ENCODE results near the gene ACTL7A.

DNA sequence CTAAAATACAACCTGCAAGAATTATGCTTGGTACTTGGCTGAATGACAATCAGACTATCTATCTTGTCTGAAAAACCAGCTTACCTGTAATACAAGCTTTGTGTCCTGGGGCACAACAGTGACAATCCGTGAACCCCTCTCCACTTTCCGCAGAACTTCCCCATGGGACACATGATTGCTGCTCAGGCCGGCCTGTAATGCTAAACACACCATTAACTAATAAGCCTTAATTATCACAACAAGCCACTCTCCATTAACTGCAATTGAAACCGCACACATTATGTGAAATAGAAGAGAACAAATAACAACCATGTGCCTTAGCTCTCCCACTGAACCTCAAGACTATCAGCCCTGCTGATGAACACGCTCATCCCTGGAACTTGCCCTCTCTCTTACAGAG, 38.1 kb downstream of the ACTL7A start:
- TF ChIP-seq, protein P1, sequence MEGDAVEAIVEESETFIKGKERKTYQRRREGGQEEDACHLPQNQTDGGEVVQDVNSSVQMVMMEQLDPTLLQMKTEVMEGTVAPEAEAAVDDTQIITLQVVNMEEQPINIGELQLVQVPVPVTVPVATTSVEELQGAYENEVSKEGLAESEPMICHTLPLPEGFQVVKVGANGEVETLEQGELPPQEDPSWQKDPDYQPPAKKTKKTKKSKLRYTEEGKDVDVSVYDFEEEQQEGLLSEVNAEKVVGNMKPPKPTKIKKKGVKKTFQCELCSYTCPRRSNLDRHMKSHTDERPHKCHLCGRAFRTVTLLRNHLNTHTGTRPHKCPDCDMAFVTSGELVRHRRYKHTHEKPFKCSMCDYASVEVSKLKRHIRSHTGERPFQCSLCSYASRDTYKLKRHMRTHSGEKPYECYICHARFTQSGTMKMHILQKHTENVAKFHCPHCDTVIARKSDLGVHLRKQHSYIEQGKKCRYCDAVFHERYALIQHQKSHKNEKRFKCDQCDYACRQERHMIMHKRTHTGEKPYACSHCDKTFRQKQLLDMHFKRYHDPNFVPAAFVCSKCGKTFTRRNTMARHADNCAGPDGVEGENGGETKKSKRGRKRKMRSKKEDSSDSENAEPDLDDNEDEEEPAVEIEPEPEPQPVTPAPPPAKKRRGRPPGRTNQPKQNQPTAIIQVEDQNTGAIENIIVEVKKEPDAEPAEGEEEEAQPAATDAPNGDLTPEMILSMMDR (IDR thresholded peaks at IDR 0.05 in 8 of 11, conservative IDR thresholded peaks at IDR 0.05 in 3 of 11): no peak
- TF ChIP-seq POLR2AphosphoS5 (IDR thresholded peaks at IDR 0.05): no peak
